Endothelial cell (in vitro differentiated cells): ENCODE results near the gene KRTAP10-10. TPM values are rescaled to one million over a fixed set of nuclear protein-coding genes. Genes with fewer than 3 reads are reported as not detected.
"Not testable (repeated sequence)": the region's sequence is repeated elsewhere in the genome, so short reads cannot be mapped to it uniquely, and the experiment has no call there.

Experiments
- DNase-seq: peaks from one replicate; pipeline ENCODE4 v3.0.0; 2021; ENCODE audit warnings: low spot score
- H3K27ac Mint-ChIP-seq: one replicate; pipeline ENCODE4 v1.8.0; 2021; ENCODE audit warnings: mixed read lengths, inconsistent platforms; ENCODE audit not compliant: unreplicated experiment
- H3K27me3 Mint-ChIP-seq: one replicate; pipeline ENCODE4 v1.8.0; 2021; ENCODE audit warnings: mild to moderate bottlenecking, moderate library complexity, mixed read lengths, inconsistent platforms; ENCODE audit not compliant: unreplicated experiment
- H3K36me3 Mint-ChIP-seq: one replicate; pipeline ENCODE4 v1.8.0; 2021; ENCODE audit warnings: mild to moderate bottlenecking, low read depth, mixed read lengths, inconsistent platforms; ENCODE audit not compliant: unreplicated experiment
- H3K4me1 Mint-ChIP-seq: one replicate; pipeline ENCODE4 v1.8.0; 2021; ENCODE audit warnings: mild to moderate bottlenecking, mixed read lengths, inconsistent platforms; ENCODE audit not compliant: unreplicated experiment
- H3K4me3 Mint-ChIP-seq: one replicate; pipeline ENCODE4 v1.8.0; 2021; ENCODE audit warnings: mild to moderate bottlenecking, mixed read lengths, inconsistent platforms; ENCODE audit not compliant: unreplicated experiment
- H3K9me3 Mint-ChIP-seq: one replicate; pipeline ENCODE4 v1.8.0; 2021; ENCODE audit warnings: mixed read lengths, inconsistent platforms; ENCODE audit not compliant: unreplicated experiment
- CTCF ChIP-seq: fragments of 200-600 bp; sonication (generic); IDR thresholded peaks from one replicate; pipeline ENCODE4 v1.5.0; 2021; ENCODE audit warnings: antibody characterized with exemption; ENCODE audit not compliant: unreplicated experiment
- long read RNA-seq: library from polyadenylated mRNA; unstranded; transcript quantifications from one replicate; pipeline ENCODE4 v2.0.0, GENCODE V29; 2020; ENCODE audit not compliant: unreplicated experiment
- total RNA-seq: library from RNA; stranded (reverse); fragmentation: NEBNext Ultra II Directional; extraction: Animal tissue kit (Norgen Biotek cat#: 25700); gene quantifications from one replicate; pipeline ENCODE4 v1.2.1, GENCODE V29; 2021; ENCODE audit not compliant: unreplicated experiment

Gene KRTAP10-10
- total RNA-seq = not detected
- long read RNA-seq = 0 reads

- Mint-ChIP-seq H3K36me3 (peaks cover under 1% of the 10 kb centered on the region), H3K4me1 (no peaks in the 10 kb centered on the region), H3K27me3 (peaks cover 5% of the 10 kb centered on the region), H3K27ac (no peak within 1 kb of the TSS), H3K4me3 (no peak within 1 kb of the TSS), H3K9me3 (no peaks in the 10 kb centered on the region)
- no peak for TF ChIP-seq CTCF
- DNase-seq = no peak
These were observed at the start of gene KRTAP10-10 for GRCh38 chr21:44637018-44637850. Gene KRTAP10-10 (plus strand): TSS chr21:44637356. CDS start chr21:44637418, 62 bp downstream.

- no peak overlapping the region for H3K27ac Mint-ChIP-seq
- no peaks in the 10 kb centered on the region for H3K9me3 Mint-ChIP-seq
- no peak for TF ChIP-seq CTCF
- H3K4me3 Mint-ChIP-seq = no peak overlapping the region
- peaks cover 4% of the 10 kb centered on the region for H3K36me3 Mint-ChIP-seq
- no peak for DNase-seq
- peaks cover 2% of the 10 kb centered on the region for H3K4me1 Mint-ChIP-seq
- H3K27me3 Mint-ChIP-seq = peaks cover 6% of the 10 kb centered on the region
These were observed 48.1 kb upstream of the KRTAP10-10 start for GRCh38 chr21:44589094-44589493.

- H3K27me3 Mint-ChIP-seq = peaks cover 6% of the 10 kb centered on the region
- H3K9me3 Mint-ChIP-seq = no peaks in the 10 kb centered on the region
- TF ChIP-seq CTCF = no peak
- DNase-seq = no peak
- no peak overlapping the region for H3K4me3 Mint-ChIP-seq
- H3K27ac Mint-ChIP-seq = no peak overlapping the region
- peaks cover 4% of the 10 kb centered on the region for H3K36me3 Mint-ChIP-seq
- peaks cover 2% of the 10 kb centered on the region for H3K4me1 Mint-ChIP-seq
These were observed 47.4 kb upstream of the KRTAP10-10 start for GRCh38 chr21:44589586-44590305.

- peaks cover 2% of the 10 kb centered on the region for H3K4me1 Mint-ChIP-seq
- no peaks in the 10 kb centered on the region for H3K9me3 Mint-ChIP-seq
- H3K27ac Mint-ChIP-seq = no peak overlapping the region
- no peak for DNase-seq
- no peak overlapping the region for H3K4me3 Mint-ChIP-seq
- H3K36me3 Mint-ChIP-seq = peaks cover 4% of the 10 kb centered on the region
- no peak for TF ChIP-seq CTCF
- H3K27me3 Mint-ChIP-seq = peaks cover 6% of the 10 kb centered on the region
These were observed 46.8 kb upstream of the KRTAP10-10 start for GRCh38 chr21:44590311-44590721.

GRCh38 chr21:44590897-44591800 lies 46.0 kb upstream of the KRTAP10-10 start:
- H3K27ac Mint-ChIP-seq, H3K27me3 Mint-ChIP-seq, H3K36me3 Mint-ChIP-seq, DNase-seq, H3K4me3 Mint-ChIP-seq, H3K4me1 Mint-ChIP-seq, H3K9me3 Mint-ChIP-seq: not testable (repeated sequence)

- not testable (repeated sequence) for DNase-seq, H3K27ac Mint-ChIP-seq, H3K9me3 Mint-ChIP-seq, H3K4me1 Mint-ChIP-seq, H3K4me3 Mint-ChIP-seq, H3K36me3 Mint-ChIP-seq, H3K27me3 Mint-ChIP-seq
These were observed 45.4 kb upstream of the KRTAP10-10 start for GRCh38 chr21:44591801-44592130.
